HG02588 (cell line): ENCODE data around the gene DPPA5.
"Not testable (repeated sequence)": the region's sequence is repeated elsewhere in the genome, so short reads cannot be mapped to it uniquely, and the experiment has no call there.

Experiments used
- ATAC-seq: cut with Tn5 transposase; IDR thresholded peaks from one replicate; pipeline ENCODE4 v1.9.1; 2021; ENCODE audit warnings: mild to moderate bottlenecking, moderate library complexity; ENCODE audit not compliant: unreplicated experiment

Gene DPPA5

GRCh38 chr6:73303773-73304172 is 50.3 kb downstream of the DPPA5 start:
- ATAC-seq, result not testable (repeated sequence)
